ENCODE data around the gene PLCB1. TPM values are rescaled to one million over a fixed set of nuclear protein-coding genes. Genes with fewer than 3 reads are reported as not detected.
A peak's percentile ranks its signal among the peaks of the same experiment; 100 is the strongest.

PLCB1 gene
- total RNA-seq, 1 donor from 2014 or later, result 37.4 TPM

DNA sequence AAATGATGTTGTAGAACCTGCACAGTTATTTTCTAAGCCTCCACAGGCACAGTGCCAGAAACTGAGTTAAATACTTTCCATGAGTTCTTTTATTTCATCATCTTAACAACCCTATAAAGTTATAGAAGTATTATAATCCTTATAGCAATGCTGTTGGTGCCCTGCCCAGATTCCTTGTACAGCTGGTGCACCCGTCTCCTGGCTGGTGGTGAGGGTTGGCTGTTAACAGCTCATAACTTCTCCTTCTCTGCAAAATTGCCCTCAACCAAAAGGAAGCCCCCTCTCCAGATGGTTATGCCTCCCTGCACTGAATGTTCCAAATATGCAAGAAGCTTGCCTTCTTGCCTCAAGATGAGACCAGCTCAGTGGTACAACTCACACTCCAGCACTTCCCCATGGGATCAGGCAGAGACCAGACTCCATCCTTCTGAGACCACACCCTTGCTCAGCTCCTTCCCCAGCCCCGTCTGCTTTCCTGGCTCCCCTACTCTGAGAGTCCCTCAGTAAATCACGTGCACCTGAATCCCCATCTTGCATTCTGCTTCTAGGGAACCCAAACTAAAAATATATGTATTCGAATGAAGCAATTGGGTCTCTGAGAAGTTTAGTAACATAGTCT, 632.4 kb downstream of the PLCB1 start:
- no peak for DNase-seq
- Mint-ChIP-seq H3K9me3 (ENCODE audit: unreplicated experiment) (peaks cover 2% of the 10 kb centered on the region), H3K36me3 (ENCODE audit: unreplicated experiment) (no peaks in the 10 kb centered on the region), H3K27ac (ENCODE audit: unreplicated experiment) (no peak overlapping the region), H3K4me3 (ENCODE audit: unreplicated experiment) (no peak overlapping the region), H3K4me1 (ENCODE audit: low read depth, unreplicated experiment) (peaks cover 19% of the 10 kb centered on the region), H3K27me3 (ENCODE audit: unreplicated experiment) (peaks cover 4% of the 10 kb centered on the region)
- TF ChIP-seq, protein P1, sequence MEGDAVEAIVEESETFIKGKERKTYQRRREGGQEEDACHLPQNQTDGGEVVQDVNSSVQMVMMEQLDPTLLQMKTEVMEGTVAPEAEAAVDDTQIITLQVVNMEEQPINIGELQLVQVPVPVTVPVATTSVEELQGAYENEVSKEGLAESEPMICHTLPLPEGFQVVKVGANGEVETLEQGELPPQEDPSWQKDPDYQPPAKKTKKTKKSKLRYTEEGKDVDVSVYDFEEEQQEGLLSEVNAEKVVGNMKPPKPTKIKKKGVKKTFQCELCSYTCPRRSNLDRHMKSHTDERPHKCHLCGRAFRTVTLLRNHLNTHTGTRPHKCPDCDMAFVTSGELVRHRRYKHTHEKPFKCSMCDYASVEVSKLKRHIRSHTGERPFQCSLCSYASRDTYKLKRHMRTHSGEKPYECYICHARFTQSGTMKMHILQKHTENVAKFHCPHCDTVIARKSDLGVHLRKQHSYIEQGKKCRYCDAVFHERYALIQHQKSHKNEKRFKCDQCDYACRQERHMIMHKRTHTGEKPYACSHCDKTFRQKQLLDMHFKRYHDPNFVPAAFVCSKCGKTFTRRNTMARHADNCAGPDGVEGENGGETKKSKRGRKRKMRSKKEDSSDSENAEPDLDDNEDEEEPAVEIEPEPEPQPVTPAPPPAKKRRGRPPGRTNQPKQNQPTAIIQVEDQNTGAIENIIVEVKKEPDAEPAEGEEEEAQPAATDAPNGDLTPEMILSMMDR (IDR thresholded peaks at IDR 0.05; ENCODE audit: partially characterized antibody, unreplicated experiment), result no peak

DNA sequence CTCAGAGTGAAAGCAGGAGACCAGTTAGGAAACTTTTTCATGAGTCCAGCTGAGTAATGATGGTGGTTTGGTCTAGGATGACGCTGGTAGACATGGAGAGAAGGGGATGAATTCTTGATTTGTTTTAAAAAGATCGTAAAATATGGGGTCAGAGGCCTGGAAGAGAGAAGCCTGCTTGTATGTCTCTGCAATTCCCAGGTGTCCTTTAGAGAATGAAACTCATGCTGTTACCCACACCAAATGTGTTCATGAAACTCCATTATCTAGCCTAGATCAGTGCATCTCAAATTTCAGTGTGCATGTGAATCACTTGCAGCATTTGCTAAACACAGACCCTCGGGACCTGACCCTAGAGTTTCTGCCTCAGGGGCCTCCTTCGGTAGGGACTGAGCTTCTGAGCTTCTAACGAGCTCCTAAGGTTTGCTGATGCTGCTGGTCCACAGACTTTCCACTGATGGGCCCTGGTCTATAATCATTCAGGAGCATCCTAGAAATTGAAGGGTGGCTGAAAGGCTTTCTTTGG, 634.9 kb downstream of the PLCB1 start:
- Mint-ChIP-seq H3K4me3 (ENCODE audit: unreplicated experiment) (peak overlapping the region; percentile 12), H3K27me3 (ENCODE audit: unreplicated experiment) (peaks cover 4% of the 10 kb centered on the region), H3K4me1 (ENCODE audit: low read depth, unreplicated experiment) (peaks cover 19% of the 10 kb centered on the region), H3K36me3 (ENCODE audit: unreplicated experiment) (no peaks in the 10 kb centered on the region), H3K27ac (ENCODE audit: unreplicated experiment) (peak overlapping the region; percentile 68), H3K9me3 (ENCODE audit: unreplicated experiment) (peaks cover 2% of the 10 kb centered on the region)
- TF ChIP-seq, protein P1 (IDR thresholded peaks at IDR 0.05; ENCODE audit: partially characterized antibody, unreplicated experiment), result no peak
- DNase-seq, result peak; percentile 63

DNA sequence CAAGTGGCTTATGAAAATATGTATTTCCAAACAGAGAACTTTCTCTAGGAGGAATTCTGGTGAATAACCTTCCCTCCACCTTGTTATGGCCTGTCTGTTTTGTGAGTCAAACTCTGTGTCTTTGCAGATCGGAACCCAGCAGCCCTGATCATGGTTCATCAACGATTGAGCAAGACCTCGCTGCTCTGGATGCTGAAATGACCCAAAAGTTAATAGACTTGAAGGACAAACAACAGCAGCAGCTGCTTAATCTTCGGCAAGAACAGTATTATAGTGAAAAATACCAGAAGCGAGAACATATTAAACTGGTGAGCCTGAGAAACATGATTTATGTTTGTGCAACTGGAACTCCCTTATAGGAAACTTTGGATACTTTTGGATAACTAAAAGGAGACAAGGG, 642.3 kb downstream of the PLCB1 start:
- H3K4me1 Mint-ChIP-seq (ENCODE audit: low read depth, unreplicated experiment), result peaks cover 2% of the 10 kb centered on the region
- TF ChIP-seq, protein P1 (IDR thresholded peaks at IDR 0.05; ENCODE audit: partially characterized antibody, unreplicated experiment), result no peak
- H3K36me3 Mint-ChIP-seq (ENCODE audit: unreplicated experiment), result peaks cover 7% of the 10 kb centered on the region
- H3K4me3 Mint-ChIP-seq (ENCODE audit: unreplicated experiment), result no peak overlapping the region
- DNase-seq, result no peak
- H3K27ac Mint-ChIP-seq (ENCODE audit: unreplicated experiment), result no peak overlapping the region
- no peaks in the 10 kb centered on the region for H3K27me3 Mint-ChIP-seq (ENCODE audit: unreplicated experiment)
- H3K9me3 Mint-ChIP-seq (ENCODE audit: unreplicated experiment), result no peaks in the 10 kb centered on the region

DNA sequence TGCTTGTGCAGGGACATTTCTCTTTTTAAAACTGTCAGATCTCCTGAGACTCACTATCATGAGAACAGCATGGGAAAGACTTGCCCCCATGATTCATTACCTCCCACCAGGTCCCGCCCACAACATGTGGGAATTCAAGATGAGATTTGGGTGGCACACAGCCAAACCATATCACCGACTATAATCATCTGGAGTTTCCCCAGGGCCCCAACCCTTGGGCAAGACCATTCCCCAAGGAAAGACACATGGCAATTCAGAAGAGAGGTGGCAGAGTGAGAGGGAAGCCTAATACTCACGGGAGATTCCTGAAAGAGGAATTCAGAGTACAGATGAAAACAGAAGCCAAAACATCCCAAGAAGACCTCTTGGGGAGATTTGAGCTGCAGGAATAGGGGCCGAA, 645.8 kb downstream of the PLCB1 start:
- Mint-ChIP-seq H3K4me3 (ENCODE audit: unreplicated experiment) (no peak overlapping the region), H3K4me1 (ENCODE audit: low read depth, unreplicated experiment) (peaks cover 2% of the 10 kb centered on the region), H3K27ac (ENCODE audit: unreplicated experiment) (no peak overlapping the region), H3K36me3 (ENCODE audit: unreplicated experiment) (peaks cover 14% of the 10 kb centered on the region), H3K27me3 (ENCODE audit: unreplicated experiment) (no peaks in the 10 kb centered on the region), H3K9me3 (ENCODE audit: unreplicated experiment) (no peaks in the 10 kb centered on the region)
- DNase-seq, result no peak
- TF ChIP-seq, protein P1 (IDR thresholded peaks at IDR 0.05; ENCODE audit: partially characterized antibody, unreplicated experiment), result no peak

DNA sequence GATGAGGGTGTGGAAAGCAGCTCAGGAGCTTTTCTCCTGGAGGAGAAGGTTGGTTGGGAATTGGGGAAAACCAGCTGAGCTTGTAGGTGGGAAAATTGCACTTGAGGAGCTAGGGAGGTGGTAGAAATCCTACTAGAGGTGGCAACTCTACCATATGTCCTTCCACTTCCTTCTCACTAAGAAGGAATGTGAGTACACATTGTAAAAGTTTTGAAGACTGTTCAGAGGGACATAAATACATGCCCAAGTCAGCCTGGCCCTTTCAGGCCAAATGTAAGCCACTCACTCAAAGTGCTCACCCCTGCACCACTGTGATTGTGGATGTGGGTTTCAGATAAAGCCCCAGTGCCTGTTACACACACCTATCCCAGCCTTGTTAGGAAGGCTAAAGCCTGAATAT, 646.3 kb downstream of the PLCB1 start:
- H3K9me3 Mint-ChIP-seq (ENCODE audit: unreplicated experiment), result no peaks in the 10 kb centered on the region
- no peak overlapping the region for H3K4me3 Mint-ChIP-seq (ENCODE audit: unreplicated experiment)
- TF ChIP-seq, protein P1 (IDR thresholded peaks at IDR 0.05; ENCODE audit: partially characterized antibody, unreplicated experiment), result no peak
- no peaks in the 10 kb centered on the region for H3K27me3 Mint-ChIP-seq (ENCODE audit: unreplicated experiment)
- no peak for DNase-seq
- no peak overlapping the region for H3K27ac Mint-ChIP-seq (ENCODE audit: unreplicated experiment)
- peaks cover 14% of the 10 kb centered on the region for H3K36me3 Mint-ChIP-seq (ENCODE audit: unreplicated experiment)
- H3K4me1 Mint-ChIP-seq (ENCODE audit: low read depth, unreplicated experiment), result peaks cover 2% of the 10 kb centered on the region
